Chondrocyte (in vitro differentiated cells): ENCODE data around the gene MEN1. TPM values are rescaled to one million over a fixed set of nuclear protein-coding genes. Genes with fewer than 3 reads are reported as not detected.

Experiments used
- DNase-seq: peaks from one replicate; pipeline ENCODE4 v3.0.0; 2021; ENCODE audit warnings: mixed read lengths, low spot score
- H3K27ac Mint-ChIP-seq: one replicate; pipeline ENCODE4 v1.8.0; 2021; ENCODE audit warnings: mild to moderate bottlenecking, moderate library complexity, mixed read lengths; ENCODE audit not compliant: unreplicated experiment
- H3K27me3 Mint-ChIP-seq: 2 replicates; pipeline ENCODE4 v1.8.0; 2021; ENCODE audit warnings: low read depth, mixed read lengths
- H3K36me3 Mint-ChIP-seq: 2 replicates; pipeline ENCODE4 v1.8.0; 2021; ENCODE audit warnings: low read depth, mixed read lengths
- H3K4me1 Mint-ChIP-seq: 2 replicates; pipeline ENCODE4 v1.8.0; 2021; ENCODE audit warnings: low read depth, mild to moderate bottlenecking, mixed read lengths
- H3K4me3 Mint-ChIP-seq: one replicate; pipeline ENCODE4 v1.8.0; 2021; ENCODE audit warnings: mild to moderate bottlenecking, moderate library complexity, mixed read lengths; ENCODE audit not compliant: unreplicated experiment
- H3K9me3 Mint-ChIP-seq: 2 replicates; pipeline ENCODE4 v1.8.0; 2021; ENCODE audit warnings: low read depth, mixed read lengths
- total RNA-seq: library from RNA; stranded (reverse); gene quantifications from 3 replicates; pipeline ENCODE4 v1.2.1, GENCODE V29; 2021
- TF ChIP-seq, protein P1 (sequence below): fragments of 200-600 bp; sonication (generic); IDR thresholded peaks from 2 replicates; pipeline ENCODE4 v1.5.0; 2021; ENCODE audit warnings: antibody characterized with exemption, mild to moderate bottlenecking, moderate library complexity

The MEN1 gene
- total RNA-seq, 1 donor from 2014 or later = 19.5 TPM

DNA sequence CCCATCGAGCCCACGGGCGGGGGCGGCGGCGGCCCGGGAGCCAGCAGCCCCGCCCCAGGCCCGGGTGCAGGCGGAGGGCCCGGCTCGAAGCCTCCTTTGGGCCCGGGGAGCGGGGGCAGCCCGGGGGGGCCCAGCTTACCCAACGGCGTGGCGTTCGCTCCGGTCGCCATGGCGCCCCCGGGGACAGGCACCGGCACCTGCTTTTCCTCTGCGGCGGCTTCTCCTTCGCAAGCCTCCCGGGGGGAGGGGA is 32.2 kb downstream of the MEN1 start:
- no peaks in the 10 kb centered on the region for H3K9me3 Mint-ChIP-seq
- TF ChIP-seq, protein P1, sequence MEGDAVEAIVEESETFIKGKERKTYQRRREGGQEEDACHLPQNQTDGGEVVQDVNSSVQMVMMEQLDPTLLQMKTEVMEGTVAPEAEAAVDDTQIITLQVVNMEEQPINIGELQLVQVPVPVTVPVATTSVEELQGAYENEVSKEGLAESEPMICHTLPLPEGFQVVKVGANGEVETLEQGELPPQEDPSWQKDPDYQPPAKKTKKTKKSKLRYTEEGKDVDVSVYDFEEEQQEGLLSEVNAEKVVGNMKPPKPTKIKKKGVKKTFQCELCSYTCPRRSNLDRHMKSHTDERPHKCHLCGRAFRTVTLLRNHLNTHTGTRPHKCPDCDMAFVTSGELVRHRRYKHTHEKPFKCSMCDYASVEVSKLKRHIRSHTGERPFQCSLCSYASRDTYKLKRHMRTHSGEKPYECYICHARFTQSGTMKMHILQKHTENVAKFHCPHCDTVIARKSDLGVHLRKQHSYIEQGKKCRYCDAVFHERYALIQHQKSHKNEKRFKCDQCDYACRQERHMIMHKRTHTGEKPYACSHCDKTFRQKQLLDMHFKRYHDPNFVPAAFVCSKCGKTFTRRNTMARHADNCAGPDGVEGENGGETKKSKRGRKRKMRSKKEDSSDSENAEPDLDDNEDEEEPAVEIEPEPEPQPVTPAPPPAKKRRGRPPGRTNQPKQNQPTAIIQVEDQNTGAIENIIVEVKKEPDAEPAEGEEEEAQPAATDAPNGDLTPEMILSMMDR = no peak
- peaks cover 33% of the 10 kb centered on the region for H3K4me1 Mint-ChIP-seq
- H3K27ac Mint-ChIP-seq = peak overlapping the region; percentile 97
- no peak for DNase-seq
- peaks cover 23% of the 10 kb centered on the region for H3K36me3 Mint-ChIP-seq
- H3K27me3 Mint-ChIP-seq = no peaks in the 10 kb centered on the region
- H3K4me3 Mint-ChIP-seq = peak overlapping the region; percentile 82

DNA sequence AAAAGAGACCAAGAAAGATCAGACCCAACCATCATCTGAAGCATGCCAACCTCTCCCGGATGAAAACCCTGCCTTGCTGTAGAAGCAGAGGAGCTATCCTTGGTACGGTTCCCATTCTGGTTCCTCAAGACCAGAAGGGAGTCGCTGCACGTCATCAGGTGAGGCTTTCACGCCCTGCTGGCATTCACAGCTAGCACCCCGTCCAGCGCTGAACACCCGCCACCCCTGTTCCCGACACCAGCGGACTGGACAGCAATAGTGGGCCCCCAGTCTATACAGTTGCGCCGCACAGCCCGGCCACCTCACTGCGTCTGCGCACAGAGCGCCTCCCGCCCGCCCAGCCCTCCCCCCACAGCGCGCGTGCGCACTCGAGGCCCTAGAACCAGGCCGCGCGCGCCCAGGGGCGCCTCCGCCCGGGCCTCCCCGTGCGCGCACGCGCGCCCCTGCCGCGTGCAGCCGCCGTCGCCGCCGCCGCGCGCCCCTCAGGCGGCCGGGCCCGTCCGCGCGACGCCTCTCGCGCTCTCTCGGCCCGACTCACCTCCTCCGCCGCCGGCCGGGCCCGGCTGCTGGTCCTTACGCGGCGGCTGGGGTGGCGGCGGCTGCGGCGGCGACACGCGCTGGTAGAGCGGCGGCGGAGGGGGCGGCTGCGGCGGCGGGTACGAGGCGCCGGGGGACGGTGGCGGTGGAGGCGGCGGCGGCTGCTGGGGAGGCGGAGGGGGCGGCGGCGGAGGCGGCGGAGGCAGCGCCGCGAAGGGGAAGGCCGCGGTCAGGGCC is 32.7 kb downstream of the MEN1 start:
- H3K27me3 Mint-ChIP-seq = no peaks in the 10 kb centered on the region
- no peaks in the 10 kb centered on the region for H3K9me3 Mint-ChIP-seq
- TF ChIP-seq, protein P1 = no peak
- H3K36me3 Mint-ChIP-seq = peaks cover 26% of the 10 kb centered on the region
- H3K4me3 Mint-ChIP-seq = peak overlapping the region; percentile 76
- peak; percentile 90 for DNase-seq
- H3K4me1 Mint-ChIP-seq = peaks cover 33% of the 10 kb centered on the region
- H3K27ac Mint-ChIP-seq = peak overlapping the region; percentile 93

DNA sequence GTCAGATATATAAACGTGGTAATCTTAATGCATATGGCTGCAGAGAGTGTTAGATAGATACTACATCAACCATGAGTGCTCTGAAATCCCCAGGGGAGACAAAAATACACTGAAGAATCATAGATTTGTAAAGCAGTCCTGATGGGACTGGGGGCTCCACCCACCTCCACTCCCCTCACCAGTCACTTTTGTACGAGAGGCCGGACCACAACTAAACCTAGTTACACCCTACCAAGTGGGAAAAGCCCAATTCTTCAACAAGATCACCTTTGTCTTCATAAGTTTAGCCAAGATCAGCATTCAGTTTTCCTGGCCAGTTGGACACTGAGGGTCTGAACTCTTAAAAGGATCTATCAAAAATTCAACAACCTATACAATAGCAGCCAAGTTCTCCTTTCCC is 33.5 kb downstream of the MEN1 start:
- peak overlapping the region; percentile 76 for H3K4me3 Mint-ChIP-seq
- DNase-seq = no peak
- peak overlapping the region; percentile 93 for H3K27ac Mint-ChIP-seq
- TF ChIP-seq, protein P1 = no peak
- peaks cover 31% of the 10 kb centered on the region for H3K36me3 Mint-ChIP-seq
- no peaks in the 10 kb centered on the region for H3K9me3 Mint-ChIP-seq
- H3K27me3 Mint-ChIP-seq = no peaks in the 10 kb centered on the region
- peaks cover 33% of the 10 kb centered on the region for H3K4me1 Mint-ChIP-seq

DNA sequence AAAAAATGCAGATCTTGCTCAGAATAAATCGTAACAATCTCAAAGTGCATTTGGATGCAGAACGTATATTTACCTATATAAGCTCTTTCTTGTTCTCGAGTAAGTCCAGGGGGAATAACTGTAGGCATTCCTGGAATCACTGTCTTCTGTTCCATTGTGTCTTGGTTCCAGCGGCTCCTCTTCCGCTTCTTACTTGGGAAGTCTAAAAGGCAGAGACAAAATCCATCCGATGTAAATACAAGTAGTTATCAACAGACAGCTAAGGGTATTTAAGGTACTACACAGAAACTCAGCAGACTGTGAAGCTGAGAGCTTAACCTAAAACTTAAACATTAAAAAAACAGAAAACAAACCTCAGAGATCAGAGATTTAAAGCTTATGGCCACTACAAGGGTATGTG is 33.9 kb downstream of the MEN1 start:
- H3K27ac Mint-ChIP-seq = peak overlapping the region; percentile 93
- TF ChIP-seq, protein P1 = no peak
- peaks cover 33% of the 10 kb centered on the region for H3K4me1 Mint-ChIP-seq
- H3K4me3 Mint-ChIP-seq = peak overlapping the region; percentile 76
- peaks cover 34% of the 10 kb centered on the region for H3K36me3 Mint-ChIP-seq
- H3K27me3 Mint-ChIP-seq = no peaks in the 10 kb centered on the region
- H3K9me3 Mint-ChIP-seq = no peaks in the 10 kb centered on the region
- DNase-seq = no peak

DNA sequence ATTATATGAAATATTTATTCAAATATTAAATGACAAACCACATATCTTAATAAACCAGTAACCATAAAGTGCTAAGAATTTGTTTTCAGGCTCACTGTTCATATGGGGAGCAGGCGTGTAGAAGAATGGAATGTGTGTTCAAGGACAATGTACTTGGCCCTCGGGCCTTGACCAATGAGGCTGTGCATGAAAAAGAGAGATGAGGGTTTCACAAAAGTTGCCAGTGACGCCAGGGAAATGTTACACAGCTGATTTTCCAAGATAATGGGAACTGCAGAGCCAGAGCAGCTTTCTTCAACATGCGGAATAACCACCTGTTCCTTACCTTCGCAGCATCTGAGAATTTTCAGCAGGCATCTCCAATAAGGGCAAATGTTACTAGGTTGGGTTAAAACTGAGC is 36.2 kb downstream of the MEN1 start:
- no peak overlapping the region for H3K27ac Mint-ChIP-seq
- no peak for DNase-seq
- TF ChIP-seq, protein P1 = no peak
- peaks cover 28% of the 10 kb centered on the region for H3K4me1 Mint-ChIP-seq
- H3K4me3 Mint-ChIP-seq = no peak overlapping the region
- H3K9me3 Mint-ChIP-seq = no peaks in the 10 kb centered on the region
- H3K27me3 Mint-ChIP-seq = no peaks in the 10 kb centered on the region
- H3K36me3 Mint-ChIP-seq = peaks cover 50% of the 10 kb centered on the region
